Hippocampal formation (tissue), 2 donors: ENCODE results near the gene UGT1A10.
"Not testable (repeated sequence)": the region's sequence is repeated elsewhere in the genome, so short reads cannot be mapped to it uniquely, and the experiment has no call there.

Source experiments
- DNase-seq, 2 donors: peaks; one replicate each; lab custom pipeline; 2025; lab: John Stamatoyannopoulos, UW

Gene UGT1A10

DNA sequence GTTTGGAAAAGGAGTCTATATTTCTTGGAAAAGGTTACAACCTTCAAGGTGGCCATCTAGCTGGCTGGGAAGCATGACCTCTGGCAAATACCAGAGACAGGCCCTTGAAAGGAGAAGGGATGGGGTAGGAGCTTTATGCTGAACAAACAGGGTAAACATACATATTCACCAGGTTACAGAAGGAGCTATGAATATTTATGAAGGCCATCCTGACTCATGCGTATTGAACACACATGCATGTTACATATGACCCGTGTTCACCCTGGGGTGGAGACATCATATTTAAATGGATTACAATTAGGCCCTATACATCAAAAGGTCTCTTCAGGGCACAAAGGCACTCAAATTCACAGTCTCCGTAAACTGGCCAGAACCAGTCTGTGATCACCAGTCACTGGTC, 19.7 kb downstream of the UGT1A10 start:
- DNase-seq = not testable (repeated sequence)

DNA sequence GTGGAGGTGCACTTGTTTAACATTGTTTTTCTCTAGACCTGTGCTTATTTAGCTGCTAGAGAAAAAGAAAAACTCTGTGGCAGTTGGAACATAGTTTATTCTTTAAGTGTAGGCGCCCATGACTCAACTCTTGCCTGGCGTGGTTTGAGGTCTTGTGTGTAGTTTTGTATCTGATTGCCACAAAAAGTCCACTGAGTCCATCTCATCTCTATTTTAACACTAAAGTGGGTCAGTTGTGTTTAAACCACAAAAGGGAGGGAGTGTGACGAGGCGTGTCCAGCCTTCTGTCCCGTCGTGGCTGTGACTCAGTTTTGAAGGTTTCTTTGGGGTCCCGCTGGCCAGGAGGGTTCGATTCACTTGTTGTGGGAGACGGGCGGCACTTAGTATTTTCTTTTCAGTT, 20.2 kb downstream of the UGT1A10 start:
- DNase-seq = no peak

DNA sequence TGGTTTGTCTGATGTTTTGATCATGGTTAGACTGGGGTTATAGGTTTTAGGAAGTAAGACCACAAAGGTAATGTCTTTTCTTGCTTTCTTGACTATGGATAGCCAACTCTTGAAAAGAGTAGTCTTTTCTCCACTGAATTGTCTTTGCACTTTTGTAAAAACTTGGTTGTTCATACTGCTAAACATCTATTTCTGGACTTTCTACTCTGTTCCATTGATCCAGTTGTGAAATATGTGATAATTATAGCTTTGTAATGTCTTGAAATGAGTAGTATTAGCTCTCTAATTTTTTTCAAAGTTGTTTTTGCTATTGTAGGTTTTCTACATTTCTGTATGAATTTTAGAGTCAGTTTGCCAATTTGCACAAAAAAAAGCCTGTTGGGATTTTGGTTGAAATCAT, 22.4 kb downstream of the UGT1A10 start:
- no peak for DNase-seq

DNA sequence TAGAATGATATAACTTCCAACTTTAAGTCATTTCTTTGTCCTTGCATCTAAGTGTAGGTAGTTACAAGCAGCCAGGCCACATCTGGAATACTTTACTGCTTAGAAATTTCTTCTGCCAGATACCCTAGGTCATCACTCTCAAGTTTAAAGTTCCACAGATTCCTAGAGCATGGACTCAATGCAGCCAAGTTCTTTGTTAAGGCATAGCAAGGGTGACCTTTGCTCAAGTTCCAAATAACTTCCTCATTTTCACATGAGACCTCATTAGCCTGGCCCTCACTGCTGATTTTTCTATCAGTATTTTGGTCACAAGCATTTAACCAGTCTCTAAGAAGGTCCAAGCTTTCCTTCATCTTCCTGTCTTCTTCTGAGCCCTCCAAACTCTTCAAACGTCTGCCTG, 27.7 kb downstream of the UGT1A10 start:
- no peak for DNase-seq

DNA sequence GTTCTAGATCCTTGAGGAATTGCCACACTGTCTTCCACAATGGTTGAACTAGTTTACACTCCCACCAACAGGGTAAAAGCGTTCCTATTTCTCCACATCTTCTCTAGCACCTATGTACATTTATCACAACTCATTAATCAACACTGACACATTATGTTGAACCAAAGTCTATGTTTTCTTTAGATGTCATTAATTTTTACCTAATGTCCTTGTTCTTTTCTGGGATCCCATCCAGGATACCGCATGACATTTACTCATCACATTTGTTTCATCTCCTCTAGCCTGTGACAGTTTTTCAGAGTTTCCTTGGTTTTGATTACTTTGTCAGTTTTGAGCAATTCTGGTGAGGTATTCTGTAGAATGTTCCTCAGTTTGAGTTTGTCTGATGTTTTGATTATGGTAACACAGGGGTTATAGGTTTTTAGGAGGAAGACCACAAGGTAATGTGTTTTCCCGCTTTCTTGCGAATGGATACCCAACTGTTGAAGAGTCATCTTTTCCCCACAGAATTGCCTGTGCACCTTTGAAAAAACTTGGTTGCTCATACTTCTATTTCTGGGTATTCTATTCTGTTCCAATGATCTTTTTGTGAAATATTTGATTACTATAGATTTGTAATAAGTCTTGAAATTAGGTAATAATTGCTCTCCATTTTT, 32.5 kb downstream of the UGT1A10 start:
- no peak for DNase-seq

DNA sequence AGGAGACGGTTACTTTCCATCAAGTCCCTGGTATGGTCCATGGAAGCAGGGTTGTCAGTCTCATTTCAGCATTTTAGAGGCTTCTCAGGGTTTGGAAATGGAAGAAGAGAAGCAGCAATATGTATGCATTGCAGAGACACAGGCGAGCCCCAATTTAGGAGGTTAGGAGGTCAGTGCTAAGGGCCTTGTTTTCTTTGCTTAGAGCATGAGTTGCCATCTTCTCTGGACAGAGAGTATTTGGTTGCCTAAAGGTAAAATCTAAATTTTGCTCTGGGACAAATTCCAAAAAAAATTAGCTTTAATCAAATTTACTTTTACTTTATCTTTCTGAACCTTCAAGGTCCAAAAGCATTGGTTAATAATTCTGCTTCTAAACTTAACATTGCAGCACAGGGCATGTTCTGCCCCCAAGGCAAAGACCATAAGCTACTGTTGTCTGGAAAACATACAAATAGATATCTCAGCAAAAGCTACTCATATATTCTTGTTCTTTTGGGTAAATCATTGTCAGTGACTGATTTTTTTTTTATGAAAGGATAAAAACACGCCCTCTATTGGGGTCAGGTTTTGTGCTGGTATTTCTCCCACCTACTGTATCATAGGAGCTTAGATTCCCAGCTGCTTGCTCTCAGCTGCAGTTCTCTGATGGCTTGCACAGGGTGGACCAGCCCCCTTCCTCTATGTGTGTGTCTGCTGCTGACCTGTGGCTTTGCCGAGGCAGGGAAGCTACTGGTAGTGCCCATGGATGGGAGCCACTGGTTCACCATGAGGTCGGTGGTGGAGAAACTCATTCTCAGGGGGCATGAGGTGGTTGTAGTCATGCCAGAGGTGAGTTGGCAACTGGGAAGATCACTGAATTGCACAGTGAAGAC, 35.3 kb downstream of the UGT1A10 start, which contains the start of gene UGT1A9:
Gene UGT1A9, plus strand, starts transcription at position 609 of the 872 bp plus-strand sequence. Its CDS starts 37 bp downstream, at position 646.
- DNase-seq = no peak

DNA sequence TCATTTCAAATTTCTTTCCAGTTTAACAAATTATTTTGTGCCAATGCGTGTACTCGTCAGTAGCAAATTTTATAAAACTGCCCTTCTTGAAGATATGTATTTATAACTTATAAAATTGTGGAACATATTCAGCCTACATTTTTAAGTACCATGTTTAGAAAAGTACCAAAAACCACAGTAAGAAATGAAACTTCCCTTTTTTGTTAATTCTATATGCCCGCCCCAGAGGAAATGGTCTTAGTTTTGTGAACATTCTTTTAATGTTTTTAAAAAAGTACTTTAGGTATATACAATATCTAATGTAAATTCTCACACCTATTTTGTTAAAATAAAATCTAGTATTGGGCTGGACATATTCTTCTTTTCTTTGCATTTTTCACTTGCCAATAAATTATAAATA, 36.6 kb downstream of the UGT1A10 start:
- DNase-seq = no peak

DNA sequence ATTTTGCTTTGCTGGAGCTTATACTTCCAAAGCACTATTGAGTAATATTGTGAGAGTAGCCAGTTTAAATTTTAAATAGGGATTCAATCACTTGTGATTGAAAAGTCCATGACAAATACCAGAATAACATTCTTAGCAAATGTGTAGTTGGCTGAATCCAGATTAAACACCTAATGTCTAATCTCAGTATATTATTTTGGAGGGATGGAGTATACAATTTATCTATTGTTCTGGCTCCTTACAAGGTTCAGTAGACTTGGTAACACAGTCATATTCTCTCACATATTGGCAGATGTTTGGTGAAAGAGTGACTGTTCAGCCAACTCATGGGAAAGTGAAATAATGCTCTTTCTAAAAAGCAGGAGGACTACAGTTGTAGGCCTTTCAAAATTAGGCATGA, 37.6 kb downstream of the UGT1A10 start:
- no peak for DNase-seq

DNA sequence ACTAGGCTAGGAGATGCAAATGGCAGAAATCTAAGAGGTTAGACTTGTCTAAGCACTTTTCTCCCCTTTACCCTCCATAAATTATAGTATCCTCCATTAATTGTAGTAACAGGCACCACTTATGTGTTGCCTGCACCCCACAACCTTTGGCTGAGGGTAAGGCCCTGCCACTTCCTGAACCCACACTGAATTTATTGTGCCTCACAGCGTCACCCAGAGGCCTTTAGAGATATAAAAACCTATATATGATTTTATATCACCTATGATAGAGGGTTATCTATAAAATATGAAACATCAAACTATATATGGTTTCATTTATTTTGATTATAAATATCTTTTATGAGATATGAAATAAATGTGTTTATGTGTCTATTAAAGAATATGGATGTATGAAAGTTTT, 38.1 kb downstream of the UGT1A10 start:
- DNase-seq = no peak

DNA sequence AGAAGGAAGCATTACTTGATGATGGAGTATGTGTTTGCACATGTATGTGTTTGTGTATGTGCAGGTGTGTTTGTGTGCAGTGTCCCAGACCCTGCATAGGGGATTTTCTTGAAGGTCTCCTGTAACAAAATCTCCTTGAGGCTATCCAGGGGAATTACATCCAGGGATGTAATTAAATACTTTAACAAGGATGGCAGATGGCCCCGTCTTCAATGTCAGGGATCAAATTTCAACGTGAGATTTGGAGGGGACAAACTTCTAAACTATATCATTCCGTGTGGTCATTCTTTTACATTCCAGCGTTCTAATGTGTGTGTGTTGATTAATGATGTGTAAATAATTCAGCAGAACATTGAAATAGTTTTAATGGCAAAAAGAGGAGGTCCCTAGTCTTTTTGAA, 38.7 kb downstream of the UGT1A10 start:
- no peak for DNase-seq

DNA sequence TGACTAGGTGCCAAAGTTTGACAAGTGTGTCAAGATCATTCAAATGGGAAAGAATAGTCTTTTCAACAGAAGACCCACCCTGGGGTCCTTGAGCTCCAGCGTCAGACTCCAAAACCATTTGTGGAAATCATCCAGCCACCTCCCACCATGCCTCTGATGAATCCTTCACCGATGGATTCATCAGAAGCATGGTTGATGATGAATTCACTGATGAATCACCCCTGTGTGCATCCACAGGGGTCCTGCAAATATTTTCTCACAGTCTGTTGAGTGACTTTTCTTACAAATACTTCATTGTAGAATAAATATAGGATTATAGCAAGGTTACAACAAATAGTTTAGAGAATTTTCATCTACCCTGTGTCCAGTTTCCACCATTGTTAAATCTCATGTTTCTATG, 39.8 kb downstream of the UGT1A10 start:
- DNase-seq = no peak

DNA sequence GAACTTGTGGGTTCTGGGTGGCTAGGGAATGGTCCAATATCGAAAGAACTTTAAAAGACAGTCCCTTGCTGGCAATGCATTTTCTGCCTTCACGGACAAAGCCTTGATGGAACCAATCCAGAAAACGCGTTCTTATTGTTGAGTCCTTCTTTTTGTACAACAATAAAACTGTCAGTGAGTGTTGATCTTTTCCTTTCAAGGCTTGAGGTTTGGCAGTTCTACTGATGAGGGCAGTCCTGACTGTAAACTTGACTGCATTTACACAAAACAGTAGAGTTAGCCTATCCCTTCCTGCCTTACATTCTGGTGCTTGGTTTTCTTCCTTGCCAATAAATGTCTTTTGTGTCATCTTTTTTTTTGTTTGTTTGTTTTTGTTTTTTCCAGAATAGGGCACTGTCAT, 42.9 kb downstream of the UGT1A10 start:
- DNase-seq = no peak

DNA sequence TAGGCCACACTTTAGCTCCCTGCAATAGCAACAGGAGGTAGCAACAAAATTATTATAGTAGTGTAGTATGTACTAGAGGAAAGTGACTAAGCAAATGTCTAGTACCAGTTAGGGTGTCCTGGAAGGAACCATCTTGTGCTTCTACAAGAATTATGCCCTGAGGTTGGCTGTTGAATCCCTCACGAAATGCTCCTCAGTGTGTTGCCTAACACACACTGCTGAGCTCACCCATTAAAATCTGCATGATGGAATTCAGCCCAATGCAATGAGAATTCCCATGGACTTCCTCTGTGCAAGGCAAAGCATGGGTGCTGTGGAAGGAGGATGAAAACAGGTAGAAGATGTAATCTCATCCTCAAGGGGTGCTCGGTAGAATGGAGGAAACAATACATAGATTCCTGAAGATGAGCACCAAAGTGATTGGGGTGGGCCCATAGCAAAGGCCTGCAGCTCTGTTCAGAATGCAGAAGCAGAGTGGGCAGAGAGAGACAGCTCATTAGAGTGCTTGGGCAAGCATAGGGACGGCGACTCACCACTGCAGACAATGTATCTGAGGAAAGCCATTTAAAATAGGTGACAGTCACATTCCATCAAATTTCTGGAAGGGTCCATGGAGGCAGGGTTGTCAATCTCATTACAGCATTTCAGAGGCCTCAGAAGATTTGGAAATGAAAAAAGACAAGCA, 44.3 kb downstream of the UGT1A10 start:
- DNase-seq = no peak

DNA sequence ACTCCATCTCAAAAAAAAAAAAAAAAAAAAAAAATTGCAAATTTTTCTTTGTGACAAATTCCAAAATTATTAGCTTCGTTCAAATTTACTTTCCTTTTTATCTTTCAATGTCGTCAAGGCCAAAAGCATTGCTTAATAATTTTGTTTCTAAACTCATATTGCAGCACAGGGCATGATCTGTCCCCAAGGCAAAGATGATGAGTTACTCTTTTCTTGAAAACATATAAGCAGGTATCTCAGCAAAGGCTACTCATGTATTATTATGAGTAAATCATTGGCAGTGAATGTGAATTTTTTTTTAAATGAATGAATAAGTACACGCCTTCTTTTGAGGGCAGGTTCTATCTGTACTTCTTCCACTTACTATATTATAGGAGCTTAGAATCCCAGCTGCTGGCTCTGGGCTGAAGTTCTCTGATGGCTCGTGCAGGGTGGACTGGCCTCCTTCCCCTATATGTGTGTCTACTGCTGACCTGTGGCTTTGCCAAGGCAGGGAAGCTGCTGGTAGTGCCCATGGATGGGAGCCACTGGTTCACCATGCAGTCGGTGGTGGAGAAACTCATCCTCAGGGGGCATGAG, 45.4 kb downstream of the UGT1A10 start, which contains the start of gene UGT1A7:
Gene UGT1A7, plus strand, starts transcription at position 381 of the 579 bp plus-strand sequence. Its CDS starts 37 bp downstream, at position 418.
- DNase-seq = no peak

DNA sequence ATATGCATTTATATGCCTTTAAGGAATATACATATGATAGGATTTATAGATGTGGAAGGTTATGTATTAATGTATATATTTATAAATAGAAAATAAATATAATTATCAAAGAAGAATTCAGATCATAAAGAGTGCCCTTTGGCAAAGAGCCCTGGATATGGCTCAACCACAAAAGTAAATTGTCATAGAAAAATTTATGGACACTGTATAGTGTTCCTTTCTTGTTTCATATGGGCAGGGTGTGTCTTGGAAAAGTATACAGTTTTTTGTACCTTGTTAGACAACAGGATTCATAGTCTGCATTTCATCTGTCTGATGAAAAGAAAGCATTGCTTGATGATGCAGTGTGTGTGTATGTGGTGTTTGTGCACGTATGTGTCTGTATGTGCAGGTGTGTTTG, 48.4 kb downstream of the UGT1A10 start:
- DNase-seq = no peak

DNA sequence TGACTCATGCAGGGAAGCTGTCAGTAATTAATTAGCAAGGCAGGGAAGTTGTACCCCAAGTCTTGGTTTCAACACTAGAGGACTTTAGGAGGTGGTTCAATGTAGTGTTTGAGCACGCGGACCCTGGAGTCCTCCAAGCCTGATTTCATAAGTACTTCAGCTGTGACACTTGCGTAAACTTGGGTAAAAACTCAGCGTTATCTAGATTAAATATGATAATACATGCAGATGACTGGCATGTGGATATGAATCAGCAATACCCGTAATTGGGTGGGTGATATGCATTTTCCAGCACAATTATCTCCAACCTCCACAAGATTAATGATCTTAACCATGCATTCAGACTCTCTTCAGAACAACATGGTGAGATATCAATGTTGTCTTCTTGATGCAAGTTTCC, 50.7 kb downstream of the UGT1A10 start:
- no peak for DNase-seq

DNA sequence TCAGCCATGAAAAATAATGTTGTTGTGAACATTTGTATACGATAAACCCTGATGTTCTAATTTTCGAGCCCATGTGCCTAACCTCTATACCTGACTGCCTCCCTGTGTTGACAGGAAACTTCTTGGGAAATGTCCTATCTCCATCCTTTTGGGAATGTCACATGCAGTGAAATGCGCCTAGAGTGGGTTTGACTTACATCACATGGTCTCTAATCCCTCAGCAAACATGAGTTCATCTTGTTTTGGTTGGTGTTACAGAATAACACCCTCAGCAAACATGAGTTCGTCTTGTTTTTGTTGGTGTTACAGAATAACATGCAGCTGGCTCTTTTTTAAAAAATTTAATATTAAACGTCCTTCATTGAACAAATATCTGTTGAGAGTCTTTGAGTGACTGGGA, 52.1 kb downstream of the UGT1A10 start:
- no peak for DNase-seq

DNA sequence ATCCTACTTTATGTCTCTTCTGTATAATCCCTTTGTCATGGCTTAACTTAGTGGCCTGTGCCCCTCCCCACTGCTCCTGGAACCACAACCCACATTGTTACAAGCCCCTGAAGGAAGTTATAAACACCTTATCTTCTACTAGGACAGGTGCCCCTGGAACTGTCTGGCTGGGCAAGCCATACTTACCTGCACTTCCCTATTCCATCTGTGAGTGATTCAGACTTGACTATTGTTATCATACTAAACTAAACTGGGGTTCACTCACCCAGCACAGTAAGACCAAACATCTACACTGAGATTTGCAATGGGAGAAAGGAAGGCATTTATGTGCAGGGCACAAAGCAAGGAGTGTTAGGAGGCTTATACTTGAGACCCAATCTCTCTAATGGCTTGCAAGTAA, 52.8 kb downstream of the UGT1A10 start:
- no peak for DNase-seq

DNA sequence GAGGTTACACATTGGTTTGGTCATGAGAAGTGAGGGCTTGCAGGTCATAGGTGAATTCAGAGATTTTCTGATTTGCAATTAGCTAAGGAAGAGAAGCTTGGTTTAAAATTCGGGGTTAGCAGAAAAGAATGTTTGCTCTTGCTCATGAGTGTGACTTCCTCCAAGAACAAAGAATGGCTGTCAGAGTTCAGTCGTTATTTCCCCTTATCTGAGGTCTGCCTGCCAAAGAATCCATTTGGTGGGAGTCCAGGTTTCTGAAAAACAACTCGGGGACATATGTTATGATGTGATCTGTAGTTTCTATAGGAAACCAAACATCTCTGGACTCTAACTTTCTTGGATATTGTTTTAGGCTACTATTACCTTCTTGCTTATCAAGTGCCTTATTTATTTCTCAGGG, 53.3 kb downstream of the UGT1A10 start:
- no peak for DNase-seq

DNA sequence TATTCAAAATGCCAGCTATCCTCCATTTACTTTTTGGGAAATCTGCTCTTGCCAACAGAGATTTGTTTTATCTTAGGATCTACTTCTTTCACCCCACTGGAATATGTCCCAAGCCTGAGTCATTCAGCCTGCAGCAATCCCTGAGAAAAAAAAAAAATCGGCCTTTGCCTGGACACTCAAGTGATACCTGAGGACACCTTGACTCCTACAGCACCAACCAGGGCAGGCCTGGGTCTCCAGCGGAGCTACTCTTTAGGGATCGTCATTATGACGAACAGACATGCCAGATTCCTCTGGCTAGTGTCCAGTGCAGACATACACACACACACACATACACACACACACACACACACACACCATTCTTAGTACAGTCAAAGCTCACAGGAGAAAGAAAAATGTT, 54.2 kb downstream of the UGT1A10 start:
- no peak for DNase-seq

DNA sequence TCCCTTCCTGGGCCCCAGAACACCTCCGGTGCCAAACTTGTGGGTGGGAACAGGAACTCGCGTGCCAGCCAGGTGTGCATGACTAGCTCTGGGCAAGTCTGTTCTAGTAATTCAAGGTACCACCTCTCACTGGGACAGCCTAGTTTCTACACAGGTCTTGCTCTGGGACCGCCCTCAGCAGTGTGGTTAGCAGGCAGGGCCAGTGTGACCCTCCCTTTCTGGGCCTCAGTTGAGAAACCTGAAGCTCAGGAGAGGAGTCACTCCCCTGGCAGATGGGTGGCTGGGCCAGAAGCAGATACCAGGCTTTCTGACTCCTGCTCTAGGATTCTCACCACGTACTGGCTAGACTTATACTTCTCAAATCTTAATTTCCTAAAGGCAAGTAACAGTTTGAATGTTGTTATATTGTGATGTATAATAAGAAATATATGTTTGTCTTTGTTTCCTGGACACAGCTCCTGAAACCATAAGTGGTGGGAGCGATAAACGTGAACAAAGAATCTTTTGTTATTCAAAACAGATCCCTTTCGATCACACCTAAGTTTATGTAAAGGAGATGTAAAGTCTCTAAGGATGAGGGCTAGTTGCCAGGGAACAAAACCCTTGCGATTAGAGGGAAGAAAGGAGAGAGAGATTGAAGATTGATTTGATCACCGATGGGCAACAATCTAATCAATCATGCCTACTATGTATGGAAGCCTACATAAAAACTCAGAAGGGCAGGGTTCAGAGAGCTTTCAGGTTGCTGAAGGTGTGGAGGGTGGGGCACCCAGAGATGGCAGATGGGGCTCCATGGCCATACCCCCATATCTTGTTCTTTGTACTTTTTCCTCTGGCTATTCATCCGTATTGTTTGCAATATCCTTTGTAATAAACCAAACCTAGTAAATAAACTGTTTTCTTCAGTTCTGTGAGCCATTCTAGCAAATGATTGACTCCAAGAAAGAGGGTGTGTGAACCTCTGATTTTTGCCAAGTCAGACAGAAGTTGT, 55.5 kb downstream of the UGT1A10 start:
- no peak for DNase-seq
